Vagina (tissue), 2 donors: ENCODE measurements around the gene ISG20L2. TPM values are rescaled to one million over a fixed set of nuclear protein-coding genes. Genes with fewer than 3 reads are reported as not detected.

Source experiments
- DNase-seq, 2 donors: peaks; one replicate each; pipeline ENCODE4 v3.0.0-alpha.2; 2017; ENCODE audit errors: extremely low spot score in 2 of 2
- H3K27ac ChIP-seq: fragments of 200-600 bp; sonication (generic); one replicate; pipeline ENCODE4 v1.5.1; 2019
- H3K27me3 ChIP-seq: fragments of 200-600 bp; sonication (generic); one replicate; pipeline ENCODE4 v1.5.1; 2019
- H3K36me3 ChIP-seq, 2 donors: fragments of 200-600 bp; sonication (generic); one replicate each; pipeline ENCODE4 v1.5.1; 2017 to 2019
- H3K4me1 ChIP-seq: fragments of 200-600 bp; sonication (generic); one replicate; pipeline ENCODE4 v1.5.1; 2019
- H3K4me3 ChIP-seq, 2 donors: fragments of 200-600 bp; sonication (generic); 1 replicate in 1 of 2; 2 replicates in 1 of 2; pipeline ENCODE4 v1.5.1; 2016 to 2019
- H3K9me3 ChIP-seq: fragments of 200-600 bp; sonication (generic); one replicate; pipeline ENCODE4 v1.5.1; 2019
- POLR2A ChIP-seq, 2 donors: fragments of 450-650 bp; IDR thresholded peaks; one replicate each; pipeline ENCODE4 v1.6.1; 2017; ENCODE audit warnings: antibody characterized with exemption in 2 of 2, mild to moderate bottlenecking in 2 of 2, moderate library complexity in 2 of 2
- POLR2AphosphoS5 ChIP-seq, 2 donors: sonication (generic); formaldehyde crosslinking; IDR thresholded peaks; one replicate each; pipeline ENCODE4 v1.9.0; 2017; ENCODE audit warnings: antibody characterized with exemption in 2 of 2, mild to moderate bottlenecking in 2 of 2, low read depth in 1 of 2; ENCODE audit not compliant: insufficient read depth in 1 of 2
- intact Hi-C: fragments of 100-400 bp; cut with DNase I; formaldehyde crosslinking; loops from one replicate; pipeline ENCODE4 v1.15.1; 2023
- total RNA-seq: library from RNA; depleted of rRNA; stranded (reverse); fragments of >200 nt; gene quantifications from one replicate; pipeline ENCODE4 v1.2.3, GENCODE V29; 2016
- TF ChIP-seq, protein P1 (sequence below), 3 experiments: fragments of 450-650 bp in 2 of 3; fragments of 200-600 bp in 1 of 3; sonication (generic) in 1 of 3; IDR thresholded peaks; one replicate each; pipeline ENCODE4 v1.5.1; 2017 to 2019; ENCODE audit warnings: antibody characterized with exemption in 3 of 3, mild to moderate bottlenecking in 2 of 3, moderate library complexity in 2 of 3

The ISG20L2 gene
- total RNA-seq, 1 donor from 2014 or later, result 12.8 TPM

DNA sequence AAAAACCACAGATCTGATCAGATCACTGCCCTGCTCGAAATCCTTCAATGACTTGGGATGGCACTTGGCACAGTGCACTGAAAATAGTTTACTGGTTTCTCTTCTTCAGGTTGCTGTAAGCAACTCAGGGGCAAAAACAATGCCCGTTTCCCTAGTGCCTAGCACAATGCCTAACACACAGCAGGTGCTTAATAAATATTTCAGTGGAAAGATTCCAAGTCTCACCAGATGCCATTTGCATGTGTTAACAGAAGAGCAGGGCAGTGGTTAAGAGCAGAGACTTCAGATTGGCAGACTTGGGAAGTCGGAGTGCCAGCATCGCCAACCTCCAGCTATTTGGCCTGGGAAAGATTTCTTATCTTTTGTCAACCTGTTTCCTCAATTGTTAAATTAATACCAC, 11.2 kb downstream of the ISG20L2 start:
- intact Hi-C loops, result no loop called here
- TF ChIP-seq POLR2A (IDR thresholded peaks at IDR 0.05) (no peak), POLR2AphosphoS5 (IDR thresholded peaks at IDR 0.05; ENCODE audit: insufficient read depth in 1 of 2, low read depth in 1 of 2) (no peak)
- TF ChIP-seq, protein P1, sequence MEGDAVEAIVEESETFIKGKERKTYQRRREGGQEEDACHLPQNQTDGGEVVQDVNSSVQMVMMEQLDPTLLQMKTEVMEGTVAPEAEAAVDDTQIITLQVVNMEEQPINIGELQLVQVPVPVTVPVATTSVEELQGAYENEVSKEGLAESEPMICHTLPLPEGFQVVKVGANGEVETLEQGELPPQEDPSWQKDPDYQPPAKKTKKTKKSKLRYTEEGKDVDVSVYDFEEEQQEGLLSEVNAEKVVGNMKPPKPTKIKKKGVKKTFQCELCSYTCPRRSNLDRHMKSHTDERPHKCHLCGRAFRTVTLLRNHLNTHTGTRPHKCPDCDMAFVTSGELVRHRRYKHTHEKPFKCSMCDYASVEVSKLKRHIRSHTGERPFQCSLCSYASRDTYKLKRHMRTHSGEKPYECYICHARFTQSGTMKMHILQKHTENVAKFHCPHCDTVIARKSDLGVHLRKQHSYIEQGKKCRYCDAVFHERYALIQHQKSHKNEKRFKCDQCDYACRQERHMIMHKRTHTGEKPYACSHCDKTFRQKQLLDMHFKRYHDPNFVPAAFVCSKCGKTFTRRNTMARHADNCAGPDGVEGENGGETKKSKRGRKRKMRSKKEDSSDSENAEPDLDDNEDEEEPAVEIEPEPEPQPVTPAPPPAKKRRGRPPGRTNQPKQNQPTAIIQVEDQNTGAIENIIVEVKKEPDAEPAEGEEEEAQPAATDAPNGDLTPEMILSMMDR (IDR thresholded peaks at IDR 0.05), result no peak
- no peak for DNase-seq

DNA sequence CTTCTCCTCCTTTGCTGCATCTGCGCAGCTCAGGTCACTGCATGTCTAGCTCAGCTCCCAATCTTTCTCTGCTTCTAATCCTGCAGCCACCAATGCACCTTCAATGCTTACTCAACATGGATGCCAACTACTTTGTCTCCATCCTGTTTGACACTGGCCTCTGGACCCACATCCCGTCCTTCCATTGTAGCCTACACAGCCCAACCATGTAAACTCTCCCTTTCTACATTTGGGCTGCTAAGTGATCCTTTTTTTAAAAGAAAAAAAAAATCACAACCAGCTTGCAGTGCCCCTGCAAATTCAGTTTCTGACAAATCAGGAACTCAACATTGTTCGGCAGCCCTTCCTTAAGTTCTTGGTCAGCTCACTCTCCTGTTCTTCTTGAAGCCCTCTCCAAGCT, 13.7 kb downstream of the ISG20L2 start:
- H3K36me3 ChIP-seq, result no peaks in the 10 kb centered on the region
- H3K4me1 ChIP-seq, result peaks cover 35% of the 10 kb centered on the region
- no peak for DNase-seq
- no peak overlapping the region for H3K4me3 ChIP-seq
- intact Hi-C loops, result no loop called here
- H3K27ac ChIP-seq, result no peak overlapping the region
- H3K27me3 ChIP-seq, result no peaks in the 10 kb centered on the region
- TF ChIP-seq, protein P1 (IDR thresholded peaks at IDR 0.05), result no peak
- TF ChIP-seq POLR2AphosphoS5 (IDR thresholded peaks at IDR 0.05; ENCODE audit: insufficient read depth in 1 of 2, low read depth in 1 of 2) (no peak), POLR2A (IDR thresholded peaks at IDR 0.05) (no peak)
- H3K9me3 ChIP-seq, result no peaks in the 10 kb centered on the region

More for the DNA sequence above, 11.2 kb downstream of the ISG20L2 start:
- Histone ChIP-seq H3K4me1 (peaks cover 10% of the 10 kb centered on the region), H3K27me3 (no peaks in the 10 kb centered on the region), H3K27ac (no peak overlapping the region), H3K9me3 (no peaks in the 10 kb centered on the region), H3K36me3 (peaks cover 0 to 10% of the 10 kb centered on the region in 2 donors), H3K4me3 (no peak overlapping the region)

DNA sequence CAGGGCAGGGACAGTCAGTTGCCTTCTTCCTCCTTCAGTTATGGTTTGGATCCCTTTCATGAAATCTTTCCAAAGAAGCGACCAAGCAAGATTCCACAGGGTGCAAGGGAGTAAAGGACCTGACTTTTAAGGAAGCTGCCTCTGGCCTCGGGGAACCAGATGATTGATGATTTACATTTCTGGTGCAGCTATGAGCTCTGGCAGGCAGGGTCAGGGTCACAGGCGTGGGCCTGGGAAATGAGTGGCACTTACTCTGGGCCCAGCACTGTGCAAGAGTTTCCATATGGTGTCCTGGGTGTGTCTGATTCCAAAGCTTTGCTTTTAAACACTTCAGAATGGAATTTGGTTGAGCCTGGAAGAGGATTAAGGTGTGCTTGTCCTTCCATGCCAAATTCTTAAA, 15.9 kb downstream of the ISG20L2 start:
- Histone ChIP-seq H3K27me3 (no peaks in the 10 kb centered on the region), H3K4me1 (peaks cover 57% of the 10 kb centered on the region), H3K27ac (peak overlapping the region; percentile 95), H3K4me3 (no peak overlapping the region), H3K36me3 (no peaks in the 10 kb centered on the region), H3K9me3 (no peaks in the 10 kb centered on the region)
- TF ChIP-seq, protein P1 (IDR thresholded peaks at IDR 0.05), result no peak
- TF ChIP-seq POLR2AphosphoS5 (IDR thresholded peaks at IDR 0.05; ENCODE audit: insufficient read depth in 1 of 2, low read depth in 1 of 2) (no peak), POLR2A (IDR thresholded peaks at IDR 0.05) (no peak)
- intact Hi-C loops, result no loop called here
- no peak for DNase-seq

DNA sequence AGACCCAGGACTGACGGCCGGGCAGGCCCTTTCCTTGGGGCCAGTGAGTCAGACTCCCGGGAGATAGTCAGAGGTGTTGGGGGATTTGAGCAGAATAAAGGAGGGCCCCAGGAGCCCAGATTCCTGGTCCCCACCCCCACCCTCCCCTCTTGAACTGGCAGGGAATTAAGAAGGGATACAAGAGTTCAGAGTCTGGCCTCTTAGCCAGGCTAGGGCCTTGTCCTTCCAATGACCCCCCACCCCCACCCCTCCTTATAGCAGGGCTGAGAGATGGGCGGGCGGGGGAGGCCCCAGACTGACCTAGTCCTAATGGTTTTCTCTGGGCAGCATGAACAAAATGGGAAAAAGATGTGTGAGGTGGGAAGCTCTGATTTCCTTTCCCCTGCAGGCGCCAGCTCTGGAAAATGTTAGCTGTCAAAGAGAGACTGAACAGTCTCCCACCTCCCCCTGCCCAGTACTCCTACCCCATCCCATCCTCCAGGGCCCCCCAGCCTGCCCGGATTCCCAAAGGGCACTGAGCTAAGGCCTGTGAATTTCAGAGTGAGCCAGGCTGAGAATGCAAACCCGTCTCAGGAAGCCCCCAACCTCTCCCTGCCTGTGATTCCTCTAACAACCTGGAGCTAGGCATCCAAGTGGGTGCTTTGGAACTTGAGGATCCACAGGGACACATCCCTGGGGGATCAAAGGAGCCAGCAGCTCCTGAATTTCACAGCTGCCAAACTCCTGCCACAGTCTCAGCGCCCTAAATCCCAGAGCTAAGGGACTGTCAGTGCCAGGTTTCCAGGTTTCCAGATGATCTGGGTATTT, 17.4 kb downstream of the ISG20L2 start:
- Histone ChIP-seq H3K9me3 (no peaks in the 10 kb centered on the region), H3K36me3 (no peaks in the 10 kb centered on the region), H3K27me3 (no peaks in the 10 kb centered on the region), H3K4me1 (peaks cover 71% of the 10 kb centered on the region), H3K27ac (peak overlapping the region; percentile 95), H3K4me3 (no peak overlapping the region)
- intact Hi-C loops, result no loop called here
- no peak for TF ChIP-seq POLR2A (IDR thresholded peaks at IDR 0.05)
- TF ChIP-seq, protein P1 (IDR thresholded peaks at IDR 0.05), result no peak
- TF ChIP-seq POLR2AphosphoS5 (IDR thresholded peaks at IDR 0.05; ENCODE audit: insufficient read depth in 1 of 2, low read depth in 1 of 2), result no peak
- no peak for DNase-seq
